H1 (cell line): Measurements from ENCODE around the gene OR10G3. TPM values are rescaled to one million over a fixed set of nuclear protein-coding genes. Genes with fewer than 3 reads are reported as not detected.
A peak's percentile ranks its signal among the peaks of the same experiment; 100 is the strongest.

Source experiments
- HDAC6 ChIP-seq: IDR thresholded peaks from one replicate; pipeline ENCODE4 v1.7.1; 2012; ENCODE audit warnings: low read depth, mild to moderate bottlenecking, inconsistent platforms, low read length, moderate library complexity
- KDM1A ChIP-seq: fragments of 200-600, 300-600 bp; sonication (generic); IDR thresholded peaks from 2 replicates; pipeline ENCODE4 v1.7.1; 2016; ENCODE audit warnings: mild to moderate bottlenecking, low read length, borderline replicate concordance
- NANOG ChIP-seq: IDR thresholded peaks from 2 replicates; pipeline ENCODE4 v1.6.1; 2011; ENCODE audit warnings: low read length, low read depth, mild to moderate bottlenecking, inconsistent platforms; ENCODE audit not compliant: insufficient read depth, poor library complexity, severe bottlenecking
- POLR2AphosphoS5 ChIP-seq: IDR thresholded peaks from 2 replicates; pipeline ENCODE4 v1.6.1; 2011; ENCODE audit warnings: low read depth, low read length
- TAF7 ChIP-seq: optimal IDR thresholded peaks from 2 replicates; pipeline ENCODE3; 2011; ENCODE audit warnings: low read depth, mild to moderate bottlenecking, inconsistent platforms, low read length, moderate library complexity, borderline replicate concordance
- polyA plus RNA-seq, 7 experiments: library from polyadenylated mRNA; depleted of rRNA in 3 of 7; stranded (reverse) in 5 of 7; unstranded in 2 of 7; fragments of >200 nt in 5 of 7; fragments of 200-250 nt in 2 of 7; gene quantifications; 1 replicate in 5 of 7; 2 replicates in 1 of 7; 4 replicates in 1 of 7; pipeline versions ENCODE4 v1.2.1 to v1.2.3, GENCODE V29; 2011 to 2013; ENCODE audit warnings: missing spikeins in 2 of 7, mixed read lengths in 2 of 7
- total RNA-seq: library from RNA; stranded (reverse); fragmentation: NEBNext Ultra II Directional; extraction: Animal tissue kit (Norgen Biotek cat#: 25700); gene quantifications from 2 replicates; pipeline ENCODE4 v1.2.1, GENCODE V29; 2021
- TF ChIP-seq, protein P1 (sequence below): fragments of 300-600 bp; sonication (generic); IDR thresholded peaks from 2 replicates; pipeline ENCODE4 v1.7.1; 2012; ENCODE audit warnings: low read length, moderate library complexity, mild to moderate bottlenecking, inconsistent platforms; ENCODE audit not compliant: insufficient replicate concordance
- TF ChIP-seq, protein P2 (sequence below): IDR thresholded peaks from 2 replicates; pipeline ENCODE4 v1.6.1; 2012; ENCODE audit warnings: low read length, inconsistent platforms

OR10G3 gene
- total and polyA plus RNA-seq, 2 of the 8 experiments (the other 6 are each of a cell fraction or from before 2014, with no cell fraction given), result not detected

DNA sequence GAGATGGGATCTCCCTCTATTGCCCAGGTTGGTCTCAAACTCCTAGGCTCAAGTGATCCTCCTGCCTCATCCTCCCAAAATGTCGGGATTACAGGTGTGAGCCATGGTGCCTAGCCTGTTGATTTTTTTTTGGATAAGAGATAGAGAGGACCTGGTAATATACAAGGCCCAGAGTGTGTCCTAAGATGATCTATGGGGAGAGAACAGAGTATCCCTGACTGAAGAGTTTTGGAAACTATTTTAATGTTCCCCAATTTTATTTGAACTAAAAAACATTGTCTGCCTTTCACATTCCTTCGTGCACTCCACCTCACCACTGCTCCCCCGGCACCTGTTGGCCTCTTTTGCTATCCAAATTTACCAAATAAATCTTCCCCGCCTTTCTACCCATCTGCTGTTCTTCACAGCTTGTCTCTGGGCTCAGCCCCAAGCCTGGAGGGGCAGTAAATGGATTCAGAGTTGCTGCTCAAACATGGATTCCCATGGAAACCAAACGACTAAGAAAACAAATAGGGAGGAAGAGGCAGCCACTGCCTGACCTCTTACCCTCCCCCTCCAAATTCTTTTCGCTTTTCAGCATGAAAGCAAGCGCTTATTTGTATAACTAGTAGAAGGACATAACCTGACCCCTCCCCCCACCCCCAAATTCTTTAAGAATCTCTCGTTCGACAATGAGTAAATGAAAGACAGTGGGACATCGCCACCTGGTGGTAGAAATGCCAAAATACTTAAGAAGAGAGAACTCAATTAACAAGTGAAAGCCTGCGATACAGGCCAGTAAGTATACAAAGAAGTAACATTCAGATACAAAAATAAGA is 22.6 kb downstream of the OR10G3 start (continued):
- TF ChIP-seq, protein P1, sequence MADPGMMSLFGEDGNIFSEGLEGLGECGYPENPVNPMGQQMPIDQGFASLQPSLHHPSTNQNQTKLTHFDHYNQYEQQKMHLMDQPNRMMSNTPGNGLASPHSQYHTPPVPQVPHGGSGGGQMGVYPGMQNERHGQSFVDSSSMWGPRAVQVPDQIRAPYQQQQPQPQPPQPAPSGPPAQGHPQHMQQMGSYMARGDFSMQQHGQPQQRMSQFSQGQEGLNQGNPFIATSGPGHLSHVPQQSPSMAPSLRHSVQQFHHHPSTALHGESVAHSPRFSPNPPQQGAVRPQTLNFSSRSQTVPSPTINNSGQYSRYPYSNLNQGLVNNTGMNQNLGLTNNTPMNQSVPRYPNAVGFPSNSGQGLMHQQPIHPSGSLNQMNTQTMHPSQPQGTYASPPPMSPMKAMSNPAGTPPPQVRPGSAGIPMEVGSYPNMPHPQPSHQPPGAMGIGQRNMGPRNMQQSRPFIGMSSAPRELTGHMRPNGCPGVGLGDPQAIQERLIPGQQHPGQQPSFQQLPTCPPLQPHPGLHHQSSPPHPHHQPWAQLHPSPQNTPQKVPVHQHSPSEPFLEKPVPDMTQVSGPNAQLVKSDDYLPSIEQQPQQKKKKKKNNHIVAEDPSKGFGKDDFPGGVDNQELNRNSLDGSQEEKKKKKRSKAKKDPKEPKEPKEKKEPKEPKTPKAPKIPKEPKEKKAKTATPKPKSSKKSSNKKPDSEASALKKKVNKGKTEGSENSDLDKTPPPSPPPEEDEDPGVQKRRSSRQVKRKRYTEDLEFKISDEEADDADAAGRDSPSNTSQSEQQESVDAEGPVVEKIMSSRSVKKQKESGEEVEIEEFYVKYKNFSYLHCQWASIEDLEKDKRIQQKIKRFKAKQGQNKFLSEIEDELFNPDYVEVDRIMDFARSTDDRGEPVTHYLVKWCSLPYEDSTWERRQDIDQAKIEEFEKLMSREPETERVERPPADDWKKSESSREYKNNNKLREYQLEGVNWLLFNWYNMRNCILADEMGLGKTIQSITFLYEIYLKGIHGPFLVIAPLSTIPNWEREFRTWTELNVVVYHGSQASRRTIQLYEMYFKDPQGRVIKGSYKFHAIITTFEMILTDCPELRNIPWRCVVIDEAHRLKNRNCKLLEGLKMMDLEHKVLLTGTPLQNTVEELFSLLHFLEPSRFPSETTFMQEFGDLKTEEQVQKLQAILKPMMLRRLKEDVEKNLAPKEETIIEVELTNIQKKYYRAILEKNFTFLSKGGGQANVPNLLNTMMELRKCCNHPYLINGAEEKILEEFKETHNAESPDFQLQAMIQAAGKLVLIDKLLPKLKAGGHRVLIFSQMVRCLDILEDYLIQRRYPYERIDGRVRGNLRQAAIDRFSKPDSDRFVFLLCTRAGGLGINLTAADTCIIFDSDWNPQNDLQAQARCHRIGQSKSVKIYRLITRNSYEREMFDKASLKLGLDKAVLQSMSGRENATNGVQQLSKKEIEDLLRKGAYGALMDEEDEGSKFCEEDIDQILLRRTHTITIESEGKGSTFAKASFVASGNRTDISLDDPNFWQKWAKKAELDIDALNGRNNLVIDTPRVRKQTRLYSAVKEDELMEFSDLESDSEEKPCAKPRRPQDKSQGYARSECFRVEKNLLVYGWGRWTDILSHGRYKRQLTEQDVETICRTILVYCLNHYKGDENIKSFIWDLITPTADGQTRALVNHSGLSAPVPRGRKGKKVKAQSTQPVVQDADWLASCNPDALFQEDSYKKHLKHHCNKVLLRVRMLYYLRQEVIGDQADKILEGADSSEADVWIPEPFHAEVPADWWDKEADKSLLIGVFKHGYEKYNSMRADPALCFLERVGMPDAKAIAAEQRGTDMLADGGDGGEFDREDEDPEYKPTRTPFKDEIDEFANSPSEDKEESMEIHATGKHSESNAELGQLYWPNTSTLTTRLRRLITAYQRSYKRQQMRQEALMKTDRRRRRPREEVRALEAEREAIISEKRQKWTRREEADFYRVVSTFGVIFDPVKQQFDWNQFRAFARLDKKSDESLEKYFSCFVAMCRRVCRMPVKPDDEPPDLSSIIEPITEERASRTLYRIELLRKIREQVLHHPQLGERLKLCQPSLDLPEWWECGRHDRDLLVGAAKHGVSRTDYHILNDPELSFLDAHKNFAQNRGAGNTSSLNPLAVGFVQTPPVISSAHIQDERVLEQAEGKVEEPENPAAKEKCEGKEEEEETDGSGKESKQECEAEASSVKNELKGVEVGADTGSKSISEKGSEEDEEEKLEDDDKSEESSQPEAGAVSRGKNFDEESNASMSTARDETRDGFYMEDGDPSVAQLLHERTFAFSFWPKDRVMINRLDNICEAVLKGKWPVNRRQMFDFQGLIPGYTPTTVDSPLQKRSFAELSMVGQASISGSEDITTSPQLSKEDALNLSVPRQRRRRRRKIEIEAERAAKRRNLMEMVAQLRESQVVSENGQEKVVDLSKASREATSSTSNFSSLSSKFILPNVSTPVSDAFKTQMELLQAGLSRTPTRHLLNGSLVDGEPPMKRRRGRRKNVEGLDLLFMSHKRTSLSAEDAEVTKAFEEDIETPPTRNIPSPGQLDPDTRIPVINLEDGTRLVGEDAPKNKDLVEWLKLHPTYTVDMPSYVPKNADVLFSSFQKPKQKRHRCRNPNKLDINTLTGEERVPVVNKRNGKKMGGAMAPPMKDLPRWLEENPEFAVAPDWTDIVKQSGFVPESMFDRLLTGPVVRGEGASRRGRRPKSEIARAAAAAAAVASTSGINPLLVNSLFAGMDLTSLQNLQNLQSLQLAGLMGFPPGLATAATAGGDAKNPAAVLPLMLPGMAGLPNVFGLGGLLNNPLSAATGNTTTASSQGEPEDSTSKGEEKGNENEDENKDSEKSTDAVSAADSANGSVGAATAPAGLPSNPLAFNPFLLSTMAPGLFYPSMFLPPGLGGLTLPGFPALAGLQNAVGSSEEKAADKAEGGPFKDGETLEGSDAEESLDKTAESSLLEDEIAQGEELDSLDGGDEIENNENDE, result no peak
- TF ChIP-seq TAF7 (peak; percentile 52), NANOG (peak; percentile 71), HDAC6 (no peak), POLR2AphosphoS5 (no peak; the same call in 1 of the 2 replicates), KDM1A (no peak)
- TF ChIP-seq, protein P2, sequence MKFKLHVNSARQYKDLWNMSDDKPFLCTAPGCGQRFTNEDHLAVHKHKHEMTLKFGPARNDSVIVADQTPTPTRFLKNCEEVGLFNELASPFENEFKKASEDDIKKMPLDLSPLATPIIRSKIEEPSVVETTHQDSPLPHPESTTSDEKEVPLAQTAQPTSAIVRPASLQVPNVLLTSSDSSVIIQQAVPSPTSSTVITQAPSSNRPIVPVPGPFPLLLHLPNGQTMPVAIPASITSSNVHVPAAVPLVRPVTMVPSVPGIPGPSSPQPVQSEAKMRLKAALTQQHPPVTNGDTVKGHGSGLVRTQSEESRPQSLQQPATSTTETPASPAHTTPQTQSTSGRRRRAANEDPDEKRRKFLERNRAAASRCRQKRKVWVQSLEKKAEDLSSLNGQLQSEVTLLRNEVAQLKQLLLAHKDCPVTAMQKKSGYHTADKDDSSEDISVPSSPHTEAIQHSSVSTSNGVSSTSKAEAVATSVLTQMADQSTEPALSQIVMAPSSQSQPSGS, result peak; percentile 84; the same call in 1 of the 2 replicates
